Neural progenitor cell (in vitro differentiated cells): ENCODE results near the gene DIS3L2. TPM values are rescaled to one million over a fixed set of nuclear protein-coding genes. Genes with fewer than 3 reads are reported as not detected.

Experiments used
- DNase-seq: peaks from one replicate; pipeline ENCODE4 v3.0.0-alpha.2; 2016; ENCODE audit warnings: low spot score
- H2AFZ ChIP-seq: fragments of 200-600 bp; sonication (generic); replicated peaks from 2 replicates; pipeline ENCODE4 v1.6.1; 2016; ENCODE audit warnings: antibody characterized with exemption
- H3F3A ChIP-seq: fragments of 200-600 bp; sonication (generic); 2 replicates; pipeline ENCODE4 v1.6.1; 2016; ENCODE audit warnings: antibody characterized with exemption, low read depth
- H3K27ac ChIP-seq: fragments of 200-600 bp; sonication (generic); 2 replicates; pipeline ENCODE4 v1.5.1; 2016; ENCODE audit warnings: mild to moderate bottlenecking
- H3K27me3 ChIP-seq: fragments of 200-600 bp; sonication (generic); 2 replicates; pipeline ENCODE4 v1.6.1; 2016; ENCODE audit warnings: mild to moderate bottlenecking, moderate library complexity
- H3K36me3 ChIP-seq: fragments of 200-600 bp; sonication (generic); 2 replicates; pipeline ENCODE4 v1.5.1; 2016
- H3K4me1 ChIP-seq: fragments of 200-600 bp; sonication (generic); 2 replicates; pipeline ENCODE4 v1.6.1; 2016; ENCODE audit warnings: mixed run types
- H3K4me2 ChIP-seq: fragments of 200-600 bp; sonication (generic); 2 replicates; pipeline ENCODE4 v1.6.1; 2016
- H3K4me3 ChIP-seq: fragments of 200-600 bp; sonication (generic); 2 replicates; pipeline ENCODE4 v1.5.1; 2016
- H3K79me2 ChIP-seq: fragments of 200-600 bp; sonication (generic); 2 replicates; pipeline ENCODE4 v1.6.1; 2016; ENCODE audit warnings: low read depth
- H3K9ac ChIP-seq: fragments of 200-600 bp; sonication (generic); 2 replicates; pipeline ENCODE4 v1.6.1; 2016
- H3K9me3 ChIP-seq: fragments of 200-600 bp; sonication (generic); 2 replicates; pipeline ENCODE4 v1.5.1; 2016; ENCODE audit warnings: low read depth
- H4K20me1 ChIP-seq: fragments of 200-600 bp; sonication (generic); 2 replicates; pipeline ENCODE4 v1.6.1; 2016; ENCODE audit warnings: low read depth
- H3K27ac Mint-ChIP-seq: 3 replicates; pipeline ENCODE4 v1.8.0; 2021; ENCODE audit warnings: mixed read lengths
- H3K27me3 Mint-ChIP-seq: 2 replicates; pipeline ENCODE4 v1.8.0; 2022; ENCODE audit warnings: low read depth, mild to moderate bottlenecking, inconsistent platforms, moderate library complexity, mixed read lengths; ENCODE audit not compliant: insufficient read depth
- H3K36me3 Mint-ChIP-seq: 3 replicates; pipeline ENCODE4 v1.8.0; 2021; ENCODE audit warnings: mixed read lengths
- H3K4me1 Mint-ChIP-seq: 3 replicates; pipeline ENCODE4 v1.8.0; 2021; ENCODE audit warnings: mixed read lengths
- H3K4me3 Mint-ChIP-seq: 3 replicates; pipeline ENCODE4 v1.8.0; 2021; ENCODE audit warnings: mild to moderate bottlenecking, moderate library complexity, mixed read lengths
- H3K9me3 Mint-ChIP-seq: 3 replicates; pipeline ENCODE4 v1.8.0; 2020; ENCODE audit warnings: mixed read lengths
- EZH2 ChIP-seq: fragments of 200-600 bp; sonication (generic); IDR thresholded peaks from 2 replicates; pipeline ENCODE4 v1.6.1; 2017; ENCODE audit warnings: antibody characterized with exemption, mild to moderate bottlenecking, moderate library complexity
- EZH2phosphoT487 ChIP-seq: fragments of 200-600 bp; sonication (generic); IDR thresholded peaks from 2 replicates; pipeline ENCODE4 v1.6.1; 2017; ENCODE audit warnings: antibody characterized with exemption
- total RNA-seq: library from RNA; depleted of rRNA; stranded (reverse); fragments of >200 nt; gene quantifications from 2 replicates; pipeline ENCODE4 v1.2.3, GENCODE V29; 2015; ENCODE audit warnings: low replicate concordance
- TF ChIP-seq, protein P1 (sequence below): fragments of 200-600 bp; sonication (generic); IDR thresholded peaks from 2 replicates; pipeline ENCODE4 v1.5.1; 2017; ENCODE audit warnings: antibody characterized with exemption, mild to moderate bottlenecking

Gene DIS3L2
- total RNA-seq, 1 donor from 2014 or later = 23.2 TPM

DNA sequence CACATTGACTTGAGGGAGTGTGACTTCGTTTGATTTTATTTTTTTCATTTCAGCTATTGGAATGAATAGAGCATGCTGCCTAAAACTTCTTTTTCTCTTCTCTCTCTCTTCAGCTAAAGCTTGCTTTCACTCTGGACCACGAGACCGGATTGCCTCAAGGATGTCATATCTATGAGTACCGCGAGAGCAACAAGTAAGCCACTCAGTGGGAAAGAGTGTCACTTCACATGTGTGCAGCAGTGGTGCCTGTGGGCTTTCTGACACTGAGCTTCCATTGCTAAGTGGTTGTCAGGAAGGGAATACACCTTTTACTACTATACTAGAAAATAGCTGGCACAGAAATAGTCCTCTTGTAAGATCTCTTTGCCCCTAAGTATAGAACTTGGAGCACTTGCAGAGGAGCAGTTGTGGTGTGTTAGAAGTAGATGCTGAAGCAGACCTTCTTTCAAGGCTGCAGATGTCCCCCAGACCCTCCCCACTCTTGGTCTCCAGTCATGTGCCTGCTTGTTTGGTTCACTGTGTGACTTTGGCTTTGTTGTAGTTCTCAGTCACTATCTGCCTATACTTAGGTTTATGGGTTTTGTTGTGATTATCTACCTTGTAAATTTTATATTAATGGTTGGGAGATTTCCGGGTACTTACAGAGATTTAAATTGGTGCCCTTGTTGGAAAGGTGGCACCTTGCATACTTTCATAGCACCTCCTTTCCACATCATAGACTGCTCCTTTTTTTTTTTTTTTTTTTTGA lies 338.6 kb downstream of the DIS3L2 start:
- Histone ChIP-seq H3K4me3 (no peak overlapping the region), H3K9ac (no peak overlapping the region), H3K27me3 (no peaks in the 10 kb centered on the region), H3K9me3 (no peaks in the 10 kb centered on the region), H3F3A (no peaks in the 10 kb centered on the region), H3K79me2 (no peaks in the 10 kb centered on the region), H2AFZ (no peak overlapping the region), H4K20me1 (no peaks in the 10 kb centered on the region), H3K4me2 (no peak overlapping the region), H3K27ac (no peak overlapping the region), H3K4me1 (no peaks in the 10 kb centered on the region), H3K36me3 (no peaks in the 10 kb centered on the region)
- H3K9me3 Mint-ChIP-seq = peaks cover 5% of the 10 kb centered on the region
- peaks cover 13% of the 10 kb centered on the region for H3K36me3 Mint-ChIP-seq
- H3K4me1 Mint-ChIP-seq = no peaks in the 10 kb centered on the region
- TF ChIP-seq, protein P1, sequence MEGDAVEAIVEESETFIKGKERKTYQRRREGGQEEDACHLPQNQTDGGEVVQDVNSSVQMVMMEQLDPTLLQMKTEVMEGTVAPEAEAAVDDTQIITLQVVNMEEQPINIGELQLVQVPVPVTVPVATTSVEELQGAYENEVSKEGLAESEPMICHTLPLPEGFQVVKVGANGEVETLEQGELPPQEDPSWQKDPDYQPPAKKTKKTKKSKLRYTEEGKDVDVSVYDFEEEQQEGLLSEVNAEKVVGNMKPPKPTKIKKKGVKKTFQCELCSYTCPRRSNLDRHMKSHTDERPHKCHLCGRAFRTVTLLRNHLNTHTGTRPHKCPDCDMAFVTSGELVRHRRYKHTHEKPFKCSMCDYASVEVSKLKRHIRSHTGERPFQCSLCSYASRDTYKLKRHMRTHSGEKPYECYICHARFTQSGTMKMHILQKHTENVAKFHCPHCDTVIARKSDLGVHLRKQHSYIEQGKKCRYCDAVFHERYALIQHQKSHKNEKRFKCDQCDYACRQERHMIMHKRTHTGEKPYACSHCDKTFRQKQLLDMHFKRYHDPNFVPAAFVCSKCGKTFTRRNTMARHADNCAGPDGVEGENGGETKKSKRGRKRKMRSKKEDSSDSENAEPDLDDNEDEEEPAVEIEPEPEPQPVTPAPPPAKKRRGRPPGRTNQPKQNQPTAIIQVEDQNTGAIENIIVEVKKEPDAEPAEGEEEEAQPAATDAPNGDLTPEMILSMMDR = no peak
- TF ChIP-seq EZH2 (no peak), EZH2phosphoT487 (no peak)
- DNase-seq = no peak
- H3K27ac Mint-ChIP-seq = no peak overlapping the region
- no peak overlapping the region for H3K4me3 Mint-ChIP-seq
- no peaks in the 10 kb centered on the region for H3K27me3 Mint-ChIP-seq

DNA sequence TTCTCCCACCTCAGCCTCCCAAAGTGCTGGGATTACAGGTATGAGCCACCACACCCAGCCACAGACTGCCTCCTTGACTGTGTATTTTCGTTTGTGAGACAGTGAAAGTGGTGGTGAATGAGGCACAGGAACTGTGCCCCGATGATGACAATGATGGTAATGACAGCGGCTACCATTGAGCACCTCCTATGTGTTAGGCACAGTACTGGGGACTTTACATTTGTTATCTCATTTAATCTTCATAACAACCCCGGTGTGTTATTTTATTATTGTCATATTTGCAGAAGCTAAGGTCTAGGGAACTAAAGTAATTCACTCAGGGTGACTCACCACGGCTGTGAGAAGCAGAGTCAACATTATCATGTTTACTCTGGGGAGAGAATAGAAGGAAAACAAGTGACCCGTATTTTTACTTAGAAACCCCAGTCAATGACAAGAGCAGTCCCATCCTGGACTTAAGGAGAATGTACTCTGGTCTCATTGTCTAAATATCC lies 339.4 kb downstream of the DIS3L2 start:
- no peak overlapping the region for H3K4me3 Mint-ChIP-seq
- Histone ChIP-seq H4K20me1 (no peaks in the 10 kb centered on the region), H3K36me3 (no peaks in the 10 kb centered on the region), H3K4me3 (no peak overlapping the region), H3F3A (no peaks in the 10 kb centered on the region), H3K27ac (no peak overlapping the region), H3K27me3 (no peaks in the 10 kb centered on the region), H3K4me2 (no peak overlapping the region), H3K9me3 (no peaks in the 10 kb centered on the region), H3K4me1 (no peaks in the 10 kb centered on the region), H3K9ac (no peak overlapping the region), H2AFZ (no peak overlapping the region), H3K79me2 (no peaks in the 10 kb centered on the region)
- TF ChIP-seq EZH2phosphoT487 = no peak
- TF ChIP-seq, protein P1 = no peak
- no peak for TF ChIP-seq EZH2
- no peak for DNase-seq
- no peak overlapping the region for H3K27ac Mint-ChIP-seq
- H3K9me3 Mint-ChIP-seq = peaks cover 5% of the 10 kb centered on the region
- H3K36me3 Mint-ChIP-seq = peaks cover 15% of the 10 kb centered on the region
- no peaks in the 10 kb centered on the region for H3K4me1 Mint-ChIP-seq
- H3K27me3 Mint-ChIP-seq = no peaks in the 10 kb centered on the region

DNA sequence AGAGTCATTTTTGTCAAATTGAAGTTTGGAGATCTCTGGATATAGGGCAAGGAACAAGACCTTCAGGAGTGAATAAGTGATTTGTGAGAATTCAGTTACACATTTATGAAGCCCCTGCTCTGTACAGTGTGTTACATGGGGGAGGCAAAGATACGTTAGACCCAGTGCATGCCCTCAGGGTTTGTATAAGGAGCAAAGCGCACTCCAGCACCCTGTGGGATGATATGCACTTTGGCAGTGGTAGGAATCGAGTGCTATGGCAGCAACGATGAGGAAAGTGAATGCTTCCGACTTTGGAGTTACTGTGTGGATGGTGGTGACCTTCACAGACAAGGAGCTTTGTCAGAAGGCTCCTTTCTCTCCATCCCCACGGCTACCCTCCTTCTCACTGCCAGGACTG lies 342.7 kb downstream of the DIS3L2 start:
- Mint-ChIP-seq H3K9me3 (peaks cover 5% of the 10 kb centered on the region), H3K36me3 (peaks cover 15% of the 10 kb centered on the region), H3K27ac (no peak overlapping the region), H3K27me3 (peaks cover 2% of the 10 kb centered on the region), H3K4me3 (no peak overlapping the region), H3K4me1 (no peaks in the 10 kb centered on the region)
- H2AFZ ChIP-seq = no peak overlapping the region
- TF ChIP-seq EZH2 = no peak
- TF ChIP-seq, protein P1 = no peak
- no peak for TF ChIP-seq EZH2phosphoT487
- no peak for DNase-seq
- no peak overlapping the region for H3K27ac ChIP-seq
- no peaks in the 10 kb centered on the region for H3K27me3 ChIP-seq
- H3K79me2 ChIP-seq = no peaks in the 10 kb centered on the region
- H3K9me3 ChIP-seq = no peaks in the 10 kb centered on the region
- no peak overlapping the region for H3K9ac ChIP-seq
- H3K4me2 ChIP-seq = no peak overlapping the region
- no peaks in the 10 kb centered on the region for H4K20me1 ChIP-seq
- no peaks in the 10 kb centered on the region for H3K4me1 ChIP-seq
- no peaks in the 10 kb centered on the region for H3F3A ChIP-seq
- H3K4me3 ChIP-seq = no peak overlapping the region
- H3K36me3 ChIP-seq = no peaks in the 10 kb centered on the region
